ENCODE data around the gene LAMC2. TPM values are rescaled to one million over a fixed set of nuclear protein-coding genes. Genes with fewer than 3 reads are reported as not detected.
A peak's percentile ranks its signal among the peaks of the same experiment; 100 is the strongest.

The LAMC2 gene
- 0.20 TPM for polyA plus RNA-seq (2013, experiment 1 of 2)
- 0.25 TPM for polyA plus RNA-seq (2013, experiment 2 of 2)

- Histone ChIP-seq H4K91ac (ENCODE audit: low read depth, low read length, poor library complexity) (no peak within 1 kb of the TSS), H3K9ac (ENCODE audit: low read depth, low read length, poor library complexity) (no peak within 1 kb of the TSS), H4K8ac (ENCODE audit: low read depth, low read length) (no peak within 1 kb of the TSS), H3K4me3 (ENCODE audit: low read length in 2 of 2) (peak within 1 kb of the TSS; percentile 36 to 77), H2AFZ (ENCODE audit: low read length) (peak within 1 kb of the TSS; percentile 90), H3K4ac (ENCODE audit: low read length) (no peak within 1 kb of the TSS), H3K4me2 (ENCODE audit: insufficient read depth, low read length, poor library complexity, severe bottlenecking) (peak within 1 kb of the TSS; percentile 81), H3K36me3 (replicated peaks in 1 of 2; ENCODE audit: control insufficient read depth in 2 of 2, insufficient read depth in 2 of 2, low read length in 2 of 2) (no peaks in the 10 kb centered on the region), H3K9me3 (replicated peaks in 1 of 2; ENCODE audit: control insufficient read depth in 2 of 2, insufficient read depth in 1 of 2, low read depth in 1 of 2, low read length in 2 of 2) (no peaks in the 10 kb centered on the region), H2BK12ac (ENCODE audit: low read length) (no peak within 1 kb of the TSS), H3K18ac (ENCODE audit: low read length) (peak within 1 kb of the TSS; percentile 15), H3K4me1 (ENCODE audit: control insufficient read depth in 2 of 2, insufficient read depth in 1 of 2, low read depth in 1 of 2, low read length in 2 of 2) (peaks cover 3 to 4% of the 10 kb centered on the region in 2 donors), H2BK15ac (ENCODE audit: low read length) (no peak within 1 kb of the TSS), H2BK120ac (ENCODE audit: low read depth, low read length) (no peak within 1 kb of the TSS), H2BK5ac (ENCODE audit: low read length) (no peak within 1 kb of the TSS), H2AK5ac (ENCODE audit: low read depth, low read length) (no peak within 1 kb of the TSS), H3K23ac (ENCODE audit: low read depth, low read length, poor library complexity) (peak within 1 kb of the TSS; percentile 4), H3K27ac (replicated peaks; ENCODE audit: low read length) (no peak within 1 kb of the TSS), H3K79me1 (ENCODE audit: low read depth, low read length) (no peaks in the 10 kb centered on the region), H3K27me3 (ENCODE audit: control insufficient read depth in 3 of 3, insufficient read depth in 3 of 3, low read depth in 1 of 3, low read length in 3 of 3) (peaks cover 0 to 14% (median 14%) of the 10 kb centered on the region in 3 experiments), H3K14ac (ENCODE audit: low read length) (no peak within 1 kb of the TSS)
- WGBS, 2 donors (ENCODE audit: extremely low coverage in 2 of 2, insufficient read length in 2 of 2, insufficient replicate concordance in 1 of 2) = no CpG with 5 or more reads among the region's 30 CpGs
- no peak for DNase-seq (ENCODE audit: low spot score)
These were observed at the start of gene LAMC2 for GRCh38 chr1:183185941-183186490. Gene LAMC2, plus strand, starts transcription at chr1:183186264. Its CDS starts 89 bp downstream, at chr1:183186353.

GRCh38 chr1:183137782-183138181, 48.3 kb upstream of the LAMC2 start:
- no peaks in the 10 kb centered on the region for H3K4me1 ChIP-seq (ENCODE audit: control insufficient read depth in 2 of 2, insufficient read depth in 1 of 2, low read depth in 1 of 2, low read length in 2 of 2)
- H4K8ac ChIP-seq (ENCODE audit: low read depth, low read length) = no peak overlapping the region
- H3K9me3 ChIP-seq (replicated peaks in 1 of 2; ENCODE audit: control insufficient read depth in 2 of 2, insufficient read depth in 1 of 2, low read depth in 1 of 2, low read length in 2 of 2) = no peaks in the 10 kb centered on the region
- no peak overlapping the region for H3K9ac ChIP-seq (ENCODE audit: low read depth, low read length, poor library complexity)
- no peak overlapping the region for H2BK5ac ChIP-seq (ENCODE audit: low read length)
- no peak overlapping the region for H3K14ac ChIP-seq (ENCODE audit: low read length)
- H2BK120ac ChIP-seq (ENCODE audit: low read depth, low read length) = no peak overlapping the region
- H3K27me3 ChIP-seq (ENCODE audit: control insufficient read depth in 3 of 3, insufficient read depth in 3 of 3, low read depth in 1 of 3, low read length in 3 of 3) = no peaks in the 10 kb centered on the region
- no peak overlapping the region for H3K4me2 ChIP-seq (ENCODE audit: insufficient read depth, low read length, poor library complexity, severe bottlenecking)
- no peak overlapping the region for H3K27ac ChIP-seq (replicated peaks; ENCODE audit: low read length)
- no peak overlapping the region for H2BK15ac ChIP-seq (ENCODE audit: low read length)
- no peak overlapping the region for H2AK5ac ChIP-seq (ENCODE audit: low read depth, low read length)
- no peak overlapping the region for H3K4me3 ChIP-seq (ENCODE audit: low read length in 2 of 2)
- no peak overlapping the region for H3K18ac ChIP-seq (ENCODE audit: low read length)
- no peak overlapping the region for H2AFZ ChIP-seq (ENCODE audit: low read length)
- no CpG with 5 or more reads among the region's 3 CpGs for WGBS, 2 donors (ENCODE audit: extremely low coverage in 2 of 2, insufficient read length in 2 of 2, insufficient replicate concordance in 1 of 2)
- H3K79me1 ChIP-seq (ENCODE audit: low read depth, low read length) = no peaks in the 10 kb centered on the region
- no peak overlapping the region for H3K4ac ChIP-seq (ENCODE audit: low read length)
- H3K36me3 ChIP-seq (replicated peaks in 1 of 2; ENCODE audit: control insufficient read depth in 2 of 2, insufficient read depth in 2 of 2, low read length in 2 of 2) = peaks cover 20 to 100% of the 10 kb centered on the region in 2 donors
- no peak for DNase-seq (ENCODE audit: low spot score)
- no peak overlapping the region for H2BK12ac ChIP-seq (ENCODE audit: low read length)
- no peak overlapping the region for H4K91ac ChIP-seq (ENCODE audit: low read depth, low read length, poor library complexity)
- no peak overlapping the region for H3K23ac ChIP-seq (ENCODE audit: low read depth, low read length, poor library complexity)

GRCh38 chr1:183138301-183138700, 47.8 kb upstream of the LAMC2 start:
- WGBS, 2 donors (ENCODE audit: extremely low coverage in 2 of 2, insufficient read length in 2 of 2, insufficient replicate concordance in 1 of 2) = no CpG with 5 or more reads among the region's 4 CpGs
- H3K18ac ChIP-seq (ENCODE audit: low read length) = no peak overlapping the region
- no peak overlapping the region for H4K91ac ChIP-seq (ENCODE audit: low read depth, low read length, poor library complexity)
- no peak overlapping the region for H2BK15ac ChIP-seq (ENCODE audit: low read length)
- no peak overlapping the region for H3K4ac ChIP-seq (ENCODE audit: low read length)
- no peaks in the 10 kb centered on the region for H3K4me1 ChIP-seq (ENCODE audit: control insufficient read depth in 2 of 2, insufficient read depth in 1 of 2, low read depth in 1 of 2, low read length in 2 of 2)
- no peaks in the 10 kb centered on the region for H3K27me3 ChIP-seq (ENCODE audit: control insufficient read depth in 3 of 3, insufficient read depth in 3 of 3, low read depth in 1 of 3, low read length in 3 of 3)
- no peak overlapping the region for H3K9ac ChIP-seq (ENCODE audit: low read depth, low read length, poor library complexity)
- no peak overlapping the region for H3K23ac ChIP-seq (ENCODE audit: low read depth, low read length, poor library complexity)
- no peak overlapping the region for H2BK5ac ChIP-seq (ENCODE audit: low read length)
- no peak overlapping the region for H2AK5ac ChIP-seq (ENCODE audit: low read depth, low read length)
- no peak overlapping the region for H3K27ac ChIP-seq (replicated peaks; ENCODE audit: low read length)
- peaks cover 21 to 100% of the 10 kb centered on the region in 2 donors for H3K36me3 ChIP-seq (replicated peaks in 1 of 2; ENCODE audit: control insufficient read depth in 2 of 2, insufficient read depth in 2 of 2, low read length in 2 of 2)
- H3K4me3 ChIP-seq (ENCODE audit: low read length in 2 of 2) = no peak overlapping the region
- no peak overlapping the region for H3K14ac ChIP-seq (ENCODE audit: low read length)
- DNase-seq (ENCODE audit: low spot score) = no peak
- H2AFZ ChIP-seq (ENCODE audit: low read length) = no peak overlapping the region
- no peaks in the 10 kb centered on the region for H3K79me1 ChIP-seq (ENCODE audit: low read depth, low read length)
- no peak overlapping the region for H2BK120ac ChIP-seq (ENCODE audit: low read depth, low read length)
- H4K8ac ChIP-seq (ENCODE audit: low read depth, low read length) = no peak overlapping the region
- no peak overlapping the region for H2BK12ac ChIP-seq (ENCODE audit: low read length)
- no peak overlapping the region for H3K4me2 ChIP-seq (ENCODE audit: insufficient read depth, low read length, poor library complexity, severe bottlenecking)
- H3K9me3 ChIP-seq (replicated peaks in 1 of 2; ENCODE audit: control insufficient read depth in 2 of 2, insufficient read depth in 1 of 2, low read depth in 1 of 2, low read length in 2 of 2) = no peaks in the 10 kb centered on the region

DNA sequence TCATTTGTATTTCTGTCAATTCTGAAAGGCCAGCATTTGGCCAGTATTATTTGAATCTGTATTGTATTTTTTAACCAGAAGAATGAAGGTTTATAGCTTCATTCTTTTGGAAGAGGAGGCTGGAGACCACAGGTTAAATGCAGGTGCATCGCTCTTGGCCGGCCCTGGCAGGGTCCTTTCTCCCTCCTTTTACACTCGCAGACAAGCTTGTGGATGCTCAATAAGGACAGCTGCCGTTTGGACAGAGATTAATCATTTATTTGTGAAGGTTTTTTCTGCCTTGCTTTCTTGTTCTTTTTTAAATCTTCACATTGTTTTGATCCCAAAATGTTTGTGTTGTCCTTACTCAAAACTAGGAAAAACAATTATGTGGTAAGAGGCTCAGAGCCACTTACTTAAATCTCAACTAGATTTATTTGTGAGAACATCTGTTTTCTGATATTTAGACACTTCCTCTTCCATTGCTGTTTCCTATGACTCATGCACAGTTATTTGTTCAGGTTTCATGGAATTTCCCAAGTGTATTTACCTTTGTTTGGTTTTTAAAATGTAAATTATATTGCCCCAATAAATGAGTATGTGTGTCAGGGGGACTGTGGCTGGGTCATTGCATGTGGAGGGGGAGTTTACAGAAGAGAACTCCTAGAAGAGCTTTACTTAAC, 46.7 kb upstream of the LAMC2 start:
- no peak overlapping the region for H2BK15ac ChIP-seq (ENCODE audit: low read length)
- H2AFZ ChIP-seq (ENCODE audit: low read length) = no peak overlapping the region
- no peak overlapping the region for H3K4ac ChIP-seq (ENCODE audit: low read length)
- H3K79me1 ChIP-seq (ENCODE audit: low read depth, low read length) = no peaks in the 10 kb centered on the region
- WGBS, 2 donors (ENCODE audit: extremely low coverage in 2 of 2, insufficient read length in 2 of 2, insufficient replicate concordance in 1 of 2) = no CpG with 5 or more reads among the region's 4 CpGs
- no peak overlapping the region for H3K27ac ChIP-seq (replicated peaks; ENCODE audit: low read length)
- H2AK5ac ChIP-seq (ENCODE audit: low read depth, low read length) = no peak overlapping the region
- H3K4me3 ChIP-seq (ENCODE audit: low read length in 2 of 2) = no peak overlapping the region
- H2BK120ac ChIP-seq (ENCODE audit: low read depth, low read length) = no peak overlapping the region
- H4K8ac ChIP-seq (ENCODE audit: low read depth, low read length) = no peak overlapping the region
- peaks cover 19 to 100% of the 10 kb centered on the region in 2 donors for H3K36me3 ChIP-seq (replicated peaks in 1 of 2; ENCODE audit: control insufficient read depth in 2 of 2, insufficient read depth in 2 of 2, low read length in 2 of 2)
- no peak overlapping the region for H4K91ac ChIP-seq (ENCODE audit: low read depth, low read length, poor library complexity)
- no peak overlapping the region for H3K4me2 ChIP-seq (ENCODE audit: insufficient read depth, low read length, poor library complexity, severe bottlenecking)
- H3K18ac ChIP-seq (ENCODE audit: low read length) = no peak overlapping the region
- H3K23ac ChIP-seq (ENCODE audit: low read depth, low read length, poor library complexity) = no peak overlapping the region
- no peaks in the 10 kb centered on the region for H3K27me3 ChIP-seq (ENCODE audit: control insufficient read depth in 3 of 3, insufficient read depth in 3 of 3, low read depth in 1 of 3, low read length in 3 of 3)
- H3K4me1 ChIP-seq (ENCODE audit: control insufficient read depth in 2 of 2, insufficient read depth in 1 of 2, low read depth in 1 of 2, low read length in 2 of 2) = no peaks in the 10 kb centered on the region
- DNase-seq (ENCODE audit: low spot score) = no peak
- no peak overlapping the region for H3K9ac ChIP-seq (ENCODE audit: low read depth, low read length, poor library complexity)
- no peak overlapping the region for H3K14ac ChIP-seq (ENCODE audit: low read length)
- H3K9me3 ChIP-seq (replicated peaks in 1 of 2; ENCODE audit: control insufficient read depth in 2 of 2, insufficient read depth in 1 of 2, low read depth in 1 of 2, low read length in 2 of 2) = no peaks in the 10 kb centered on the region
- no peak overlapping the region for H2BK5ac ChIP-seq (ENCODE audit: low read length)
- no peak overlapping the region for H2BK12ac ChIP-seq (ENCODE audit: low read length)

Data from neuronal stem cell (in vitro differentiated cells).